Neural progenitor cell (in vitro differentiated cells): ENCODE measurements around the gene ASPHD2. TPM values are rescaled to one million over a fixed set of nuclear protein-coding genes. Genes with fewer than 3 reads are reported as not detected.

ENCODE experiments used
- DNase-seq: peaks from one replicate; pipeline ENCODE4 v3.0.0-alpha.2; 2016; ENCODE audit warnings: low spot score
- H2AFZ ChIP-seq: fragments of 200-600 bp; sonication (generic); replicated peaks from 2 replicates; pipeline ENCODE4 v1.6.1; 2016; ENCODE audit warnings: antibody characterized with exemption
- H3F3A ChIP-seq: fragments of 200-600 bp; sonication (generic); 2 replicates; pipeline ENCODE4 v1.6.1; 2016; ENCODE audit warnings: antibody characterized with exemption, low read depth
- H3K27ac ChIP-seq: fragments of 200-600 bp; sonication (generic); 2 replicates; pipeline ENCODE4 v1.5.1; 2016; ENCODE audit warnings: mild to moderate bottlenecking
- H3K27me3 ChIP-seq: fragments of 200-600 bp; sonication (generic); 2 replicates; pipeline ENCODE4 v1.6.1; 2016; ENCODE audit warnings: mild to moderate bottlenecking, moderate library complexity
- H3K36me3 ChIP-seq: fragments of 200-600 bp; sonication (generic); 2 replicates; pipeline ENCODE4 v1.5.1; 2016
- H3K4me1 ChIP-seq: fragments of 200-600 bp; sonication (generic); 2 replicates; pipeline ENCODE4 v1.6.1; 2016; ENCODE audit warnings: mixed run types
- H3K4me2 ChIP-seq: fragments of 200-600 bp; sonication (generic); 2 replicates; pipeline ENCODE4 v1.6.1; 2016
- H3K4me3 ChIP-seq: fragments of 200-600 bp; sonication (generic); 2 replicates; pipeline ENCODE4 v1.5.1; 2016
- H3K79me2 ChIP-seq: fragments of 200-600 bp; sonication (generic); 2 replicates; pipeline ENCODE4 v1.6.1; 2016; ENCODE audit warnings: low read depth
- H3K9ac ChIP-seq: fragments of 200-600 bp; sonication (generic); 2 replicates; pipeline ENCODE4 v1.6.1; 2016
- H3K9me3 ChIP-seq: fragments of 200-600 bp; sonication (generic); 2 replicates; pipeline ENCODE4 v1.5.1; 2016; ENCODE audit warnings: low read depth
- H4K20me1 ChIP-seq: fragments of 200-600 bp; sonication (generic); 2 replicates; pipeline ENCODE4 v1.6.1; 2016; ENCODE audit warnings: low read depth
- H3K27ac Mint-ChIP-seq: 3 replicates; pipeline ENCODE4 v1.8.0; 2021; ENCODE audit warnings: mixed read lengths
- H3K27me3 Mint-ChIP-seq: 2 replicates; pipeline ENCODE4 v1.8.0; 2022; ENCODE audit warnings: low read depth, mild to moderate bottlenecking, inconsistent platforms, moderate library complexity, mixed read lengths; ENCODE audit not compliant: insufficient read depth
- H3K36me3 Mint-ChIP-seq: 3 replicates; pipeline ENCODE4 v1.8.0; 2021; ENCODE audit warnings: mixed read lengths
- H3K4me1 Mint-ChIP-seq: 3 replicates; pipeline ENCODE4 v1.8.0; 2021; ENCODE audit warnings: mixed read lengths
- H3K4me3 Mint-ChIP-seq: 3 replicates; pipeline ENCODE4 v1.8.0; 2021; ENCODE audit warnings: mild to moderate bottlenecking, moderate library complexity, mixed read lengths
- H3K9me3 Mint-ChIP-seq: 3 replicates; pipeline ENCODE4 v1.8.0; 2020; ENCODE audit warnings: mixed read lengths
- EZH2 ChIP-seq: fragments of 200-600 bp; sonication (generic); IDR thresholded peaks from 2 replicates; pipeline ENCODE4 v1.6.1; 2017; ENCODE audit warnings: antibody characterized with exemption, mild to moderate bottlenecking, moderate library complexity
- EZH2phosphoT487 ChIP-seq: fragments of 200-600 bp; sonication (generic); IDR thresholded peaks from 2 replicates; pipeline ENCODE4 v1.6.1; 2017; ENCODE audit warnings: antibody characterized with exemption
- total RNA-seq: library from RNA; depleted of rRNA; stranded (reverse); fragments of >200 nt; gene quantifications from 2 replicates; pipeline ENCODE4 v1.2.3, GENCODE V29; 2015; ENCODE audit warnings: low replicate concordance
- TF ChIP-seq, protein P1 (sequence below): fragments of 200-600 bp; sonication (generic); IDR thresholded peaks from 2 replicates; pipeline ENCODE4 v1.5.1; 2017; ENCODE audit warnings: antibody characterized with exemption, mild to moderate bottlenecking

The ASPHD2 gene
- total RNA-seq, 1 donor from 2014 or later, result 9.3 TPM

DNA sequence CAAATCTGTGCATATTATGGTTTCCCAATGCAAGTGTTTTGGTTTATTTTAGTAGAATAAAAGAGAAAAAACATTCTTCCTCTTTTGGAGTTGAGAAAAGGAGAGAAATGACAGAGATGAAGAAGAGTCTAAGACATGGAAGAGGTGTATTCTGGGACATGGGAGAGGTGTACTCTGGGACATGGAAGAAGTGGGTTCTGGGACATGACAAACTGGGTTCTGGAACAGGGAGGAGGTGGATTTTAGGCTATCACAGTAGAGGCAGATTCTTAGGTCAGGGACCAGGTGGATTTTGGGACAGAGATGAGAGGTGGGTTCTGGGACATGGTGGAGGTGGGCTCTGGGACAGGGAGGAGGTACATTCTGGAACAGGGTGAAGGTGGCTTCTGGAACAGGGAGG, 2.1 kb upstream of the ASPHD2 start:
- peak overlapping the region; percentile 56 for H3K4me3 Mint-ChIP-seq
- Histone ChIP-seq H3K27me3 (peaks cover 50% of the 10 kb centered on the region), H3K36me3 (no peaks in the 10 kb centered on the region), H3K4me3 (no peak overlapping the region), H3K9me3 (no peaks in the 10 kb centered on the region), H3K4me2 (no peak overlapping the region), H3K9ac (no peak overlapping the region), H2AFZ (no peak overlapping the region), H3K27ac (no peak overlapping the region), H3K4me1 (peaks cover 26% of the 10 kb centered on the region), H4K20me1 (peaks cover 14% of the 10 kb centered on the region), H3K79me2 (peaks cover 17% of the 10 kb centered on the region), H3F3A (peaks cover 22% of the 10 kb centered on the region)
- DNase-seq, result no peak
- H3K36me3 Mint-ChIP-seq, result no peaks in the 10 kb centered on the region
- TF ChIP-seq, protein P1, sequence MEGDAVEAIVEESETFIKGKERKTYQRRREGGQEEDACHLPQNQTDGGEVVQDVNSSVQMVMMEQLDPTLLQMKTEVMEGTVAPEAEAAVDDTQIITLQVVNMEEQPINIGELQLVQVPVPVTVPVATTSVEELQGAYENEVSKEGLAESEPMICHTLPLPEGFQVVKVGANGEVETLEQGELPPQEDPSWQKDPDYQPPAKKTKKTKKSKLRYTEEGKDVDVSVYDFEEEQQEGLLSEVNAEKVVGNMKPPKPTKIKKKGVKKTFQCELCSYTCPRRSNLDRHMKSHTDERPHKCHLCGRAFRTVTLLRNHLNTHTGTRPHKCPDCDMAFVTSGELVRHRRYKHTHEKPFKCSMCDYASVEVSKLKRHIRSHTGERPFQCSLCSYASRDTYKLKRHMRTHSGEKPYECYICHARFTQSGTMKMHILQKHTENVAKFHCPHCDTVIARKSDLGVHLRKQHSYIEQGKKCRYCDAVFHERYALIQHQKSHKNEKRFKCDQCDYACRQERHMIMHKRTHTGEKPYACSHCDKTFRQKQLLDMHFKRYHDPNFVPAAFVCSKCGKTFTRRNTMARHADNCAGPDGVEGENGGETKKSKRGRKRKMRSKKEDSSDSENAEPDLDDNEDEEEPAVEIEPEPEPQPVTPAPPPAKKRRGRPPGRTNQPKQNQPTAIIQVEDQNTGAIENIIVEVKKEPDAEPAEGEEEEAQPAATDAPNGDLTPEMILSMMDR, result no peak
- TF ChIP-seq EZH2phosphoT487 (no peak), EZH2 (no peak)
- no peak overlapping the region for H3K27ac Mint-ChIP-seq
- H3K9me3 Mint-ChIP-seq, result peaks cover 7% of the 10 kb centered on the region
- peaks cover 26% of the 10 kb centered on the region for H3K4me1 Mint-ChIP-seq
- H3K27me3 Mint-ChIP-seq, result peaks cover 12% of the 10 kb centered on the region

DNA sequence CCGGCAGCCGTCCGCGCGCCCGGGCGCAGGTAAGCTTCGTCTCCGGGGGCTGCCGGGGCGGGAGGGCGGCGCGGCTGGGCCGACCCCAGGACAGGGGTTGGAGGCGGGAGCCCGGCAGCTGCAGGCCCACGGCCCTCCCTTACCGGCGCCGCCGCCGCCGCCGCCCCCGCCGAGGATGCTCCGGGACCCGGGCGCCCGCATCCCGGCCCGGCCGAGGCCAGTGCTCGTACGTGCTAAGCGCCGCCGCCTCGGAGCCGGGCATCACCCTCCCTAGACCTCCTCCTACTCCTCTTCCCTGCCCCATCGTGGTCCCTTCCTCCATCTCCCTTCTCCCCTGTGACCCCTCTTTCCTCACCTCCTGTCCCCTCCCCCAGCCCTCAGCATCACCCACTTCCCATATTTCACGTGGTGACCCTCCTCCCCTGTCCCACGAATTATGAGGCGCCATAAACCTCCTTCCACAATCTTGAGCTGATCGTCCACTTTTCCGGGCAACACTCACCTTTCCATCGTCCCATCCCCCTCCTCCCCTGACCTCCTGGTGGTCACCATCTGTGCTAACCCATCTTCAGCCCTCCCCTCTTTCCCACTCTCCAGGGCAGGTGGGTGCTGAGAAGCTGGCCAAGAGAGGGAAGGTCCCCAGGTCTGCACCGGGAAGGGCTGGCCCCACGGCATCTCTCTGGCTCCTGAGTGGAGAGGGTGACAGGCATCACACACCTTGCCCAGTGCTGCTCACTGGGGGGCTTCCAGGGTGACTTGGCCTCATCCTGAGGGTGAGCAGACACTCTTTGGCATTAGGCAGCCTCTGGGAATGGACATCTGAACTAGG, 612 bp downstream of the ASPHD2 start:
- Histone ChIP-seq H3K79me2 (peaks cover 17% of the 10 kb centered on the region), H3K9me3 (no peaks in the 10 kb centered on the region), H3K4me2 (peak overlapping the region; percentile 78), H3K4me1 (peaks cover 34% of the 10 kb centered on the region), H3F3A (peaks cover 32% of the 10 kb centered on the region), H3K9ac (no peak overlapping the region), H4K20me1 (peaks cover 21% of the 10 kb centered on the region), H3K4me3 (peak overlapping the region; percentile 56), H3K27ac (no peak overlapping the region), H2AFZ (peak overlapping the region; percentile 42), H3K36me3 (no peaks in the 10 kb centered on the region), H3K27me3 (peaks cover 46% of the 10 kb centered on the region)
- no peaks in the 10 kb centered on the region for H3K9me3 Mint-ChIP-seq
- H3K36me3 Mint-ChIP-seq, result no peaks in the 10 kb centered on the region
- H3K4me3 Mint-ChIP-seq, result peak overlapping the region; percentile 90
- DNase-seq, result no peak
- TF ChIP-seq EZH2phosphoT487 (no peak), EZH2 (no peak)
- TF ChIP-seq, protein P1, result no peak
- peaks cover 14% of the 10 kb centered on the region for H3K27me3 Mint-ChIP-seq
- peaks cover 38% of the 10 kb centered on the region for H3K4me1 Mint-ChIP-seq
- no peak overlapping the region for H3K27ac Mint-ChIP-seq

DNA sequence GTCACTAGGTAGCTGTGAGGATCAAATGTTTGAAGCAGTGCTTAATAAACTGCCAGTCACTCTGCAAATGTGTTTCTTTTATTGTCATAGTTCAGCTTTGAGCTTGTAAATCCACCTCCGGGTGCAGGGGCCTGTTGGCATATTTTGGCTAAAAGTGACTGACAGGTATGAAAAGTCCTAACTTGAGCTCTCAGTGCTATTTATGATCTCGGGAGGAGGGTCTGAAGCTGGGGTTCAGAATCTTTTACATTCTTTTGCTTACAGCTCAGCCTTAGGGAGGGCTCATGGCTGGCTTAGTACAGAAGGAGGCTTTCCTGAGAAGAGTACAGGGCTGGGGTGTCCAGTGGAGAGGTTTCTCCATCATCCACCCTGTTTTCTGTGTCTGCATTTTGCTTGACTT, 1.5 kb downstream of the ASPHD2 start:
- H3K9ac ChIP-seq, result no peak overlapping the region
- peak overlapping the region; percentile 56 for H3K4me3 ChIP-seq

More for the DNA sequence above, 1.5 kb downstream of the ASPHD2 start:
- H3K4me3 Mint-ChIP-seq, result peak overlapping the region; percentile 90
- H3K27me3 ChIP-seq, result peaks cover 38% of the 10 kb centered on the region
- peaks cover 15% of the 10 kb centered on the region for H3K27me3 Mint-ChIP-seq
- H3K36me3 Mint-ChIP-seq, result no peaks in the 10 kb centered on the region
- peaks cover 34% of the 10 kb centered on the region for H3K4me1 ChIP-seq
- H3K36me3 ChIP-seq, result no peaks in the 10 kb centered on the region
- H4K20me1 ChIP-seq, result peaks cover 21% of the 10 kb centered on the region
- no peaks in the 10 kb centered on the region for H3K9me3 Mint-ChIP-seq
- no peak overlapping the region for H3K27ac ChIP-seq
- TF ChIP-seq EZH2phosphoT487 (no peak), EZH2 (no peak)
- TF ChIP-seq, protein P1, result no peak
- no peak for DNase-seq
- H3K27ac Mint-ChIP-seq, result peak overlapping the region; percentile 1
- peaks cover 32% of the 10 kb centered on the region for H3F3A ChIP-seq
- H3K79me2 ChIP-seq, result peaks cover 17% of the 10 kb centered on the region
- H3K4me1 Mint-ChIP-seq, result peaks cover 41% of the 10 kb centered on the region
- peak overlapping the region; percentile 78 for H3K4me2 ChIP-seq
- no peaks in the 10 kb centered on the region for H3K9me3 ChIP-seq
- H2AFZ ChIP-seq, result no peak overlapping the region
